DOHH2 (cell line): ENCODE data around the gene DNAH2.

ENCODE experiments used
- H3F3A ChIP-seq: fragments of 200-600 bp; sonication (generic), shearing (Covaris generic); 2 replicates; pipeline ENCODE4 v1.6.0; 2016; ENCODE audit warnings: antibody characterized with exemption, mild to moderate bottlenecking; ENCODE audit not compliant: control insufficient read depth, insufficient read depth
- H3K27ac ChIP-seq: fragments of 200-600 bp; sonication (generic); 2 replicates; pipeline ENCODE4 v1.5.1; 2014; ENCODE audit warnings: low read depth, mild to moderate bottlenecking, low read length, moderate library complexity
- H3K27me3 ChIP-seq: fragments of 200-600 bp; sonication (generic); 2 replicates; pipeline ENCODE4 v1.6.1; 2014; ENCODE audit warnings: mild to moderate bottlenecking, low read length, mixed read lengths; ENCODE audit not compliant: control insufficient read depth
- H3K36me3 ChIP-seq: fragments of 200-600 bp; sonication (generic); 2 replicates; pipeline ENCODE4 v1.6.1; 2014; ENCODE audit warnings: mild to moderate bottlenecking, low read length, moderate library complexity, mixed read lengths; ENCODE audit not compliant: control insufficient read depth
- H3K4me1 ChIP-seq: fragments of 200-600 bp; sonication (generic); 2 replicates; pipeline ENCODE4 v1.6.1; 2014; ENCODE audit warnings: mild to moderate bottlenecking, low read length, mixed read lengths; ENCODE audit not compliant: control insufficient read depth
- H3K4me2 ChIP-seq: fragments of 200-600 bp; sonication (generic); 2 replicates; pipeline ENCODE4 v1.6.0; 2014; ENCODE audit warnings: mild to moderate bottlenecking, low read length, moderate library complexity
- H3K4me3 ChIP-seq: fragments of 200-600 bp; sonication (generic); 2 replicates; pipeline ENCODE4 v1.5.1; 2014; ENCODE audit warnings: mild to moderate bottlenecking, low read length, mixed read lengths
- H3K79me2 ChIP-seq: fragments of 200-600 bp; sonication (generic); 2 replicates; pipeline ENCODE4 v1.6.1; 2014; ENCODE audit warnings: mild to moderate bottlenecking, low read length, mixed read lengths; ENCODE audit not compliant: control insufficient read depth
- H3K9me2 ChIP-seq: fragments of 200-600 bp; sonication (generic); replicated peaks from 2 replicates; pipeline ENCODE4 v1.6.1; 2014; ENCODE audit warnings: mild to moderate bottlenecking, low read length, mixed read lengths; ENCODE audit not compliant: control insufficient read depth
- H3K9me3 ChIP-seq: fragments of 200-600 bp; sonication (generic); 2 replicates; pipeline ENCODE4 v1.6.1; 2014; ENCODE audit warnings: antibody characterized with exemption, low read length, mixed read lengths; ENCODE audit not compliant: control insufficient read depth, insufficient read depth
- H4K20me1 ChIP-seq: fragments of 200-600 bp; sonication (generic); 2 replicates; pipeline ENCODE4 v1.6.0; 2014; ENCODE audit warnings: low read depth, mild to moderate bottlenecking, antibody characterized with exemption, low read length, moderate library complexity; ENCODE audit not compliant: control insufficient read depth, insufficient read depth
- CTCF ChIP-seq: fragments of 200-600 bp; sonication (generic); IDR thresholded peaks from one replicate; pipeline ENCODE4 v1.5.1; 2014; ENCODE audit warnings: antibody characterized with exemption, mild to moderate bottlenecking, low read depth, low read length; ENCODE audit not compliant: poor library complexity, severe bottlenecking
- EZH2phosphoT487 ChIP-seq: fragments of 200-600 bp; sonication (generic); IDR thresholded peaks from 2 replicates; pipeline ENCODE4 v1.6.1; 2017; ENCODE audit warnings: borderline replicate concordance, mild to moderate bottlenecking, antibody characterized with exemption, low read length, moderate library complexity, mixed read lengths

DNAH2 gene

GRCh38 chr17:7856811-7857712, 139.5 kb downstream of the DNAH2 start, which contains the start of gene NAA38:
Gene NAA38, minus strand, starts transcription at chr17:7857559. Its CDS starts 96 bp downstream, at chr17:7857463.
- H3K27me3 ChIP-seq = no peaks in the 10 kb centered on the region
- H3K9me2 ChIP-seq = no peaks in the 10 kb centered on the region
- H3K79me2 ChIP-seq = peaks cover 64% of the 10 kb centered on the region
- peaks cover 74% of the 10 kb centered on the region for H3K36me3 ChIP-seq
- H4K20me1 ChIP-seq = peaks cover 7% of the 10 kb centered on the region; the same call in 1 of the 2 replicates
- peaks cover 20% of the 10 kb centered on the region for H3F3A ChIP-seq
- peaks cover 34% of the 10 kb centered on the region for H3K4me1 ChIP-seq
- H3K9me3 ChIP-seq = no peaks in the 10 kb centered on the region
- peak within 1 kb of the TSS; percentile 83 for H3K27ac ChIP-seq
- H3K4me2 ChIP-seq = peak within 1 kb of the TSS; percentile 99
- peak within 1 kb of the TSS; percentile 99 for H3K4me3 ChIP-seq
- TF ChIP-seq CTCF (peak; percentile 49), EZH2phosphoT487 (no peak)

DNA sequence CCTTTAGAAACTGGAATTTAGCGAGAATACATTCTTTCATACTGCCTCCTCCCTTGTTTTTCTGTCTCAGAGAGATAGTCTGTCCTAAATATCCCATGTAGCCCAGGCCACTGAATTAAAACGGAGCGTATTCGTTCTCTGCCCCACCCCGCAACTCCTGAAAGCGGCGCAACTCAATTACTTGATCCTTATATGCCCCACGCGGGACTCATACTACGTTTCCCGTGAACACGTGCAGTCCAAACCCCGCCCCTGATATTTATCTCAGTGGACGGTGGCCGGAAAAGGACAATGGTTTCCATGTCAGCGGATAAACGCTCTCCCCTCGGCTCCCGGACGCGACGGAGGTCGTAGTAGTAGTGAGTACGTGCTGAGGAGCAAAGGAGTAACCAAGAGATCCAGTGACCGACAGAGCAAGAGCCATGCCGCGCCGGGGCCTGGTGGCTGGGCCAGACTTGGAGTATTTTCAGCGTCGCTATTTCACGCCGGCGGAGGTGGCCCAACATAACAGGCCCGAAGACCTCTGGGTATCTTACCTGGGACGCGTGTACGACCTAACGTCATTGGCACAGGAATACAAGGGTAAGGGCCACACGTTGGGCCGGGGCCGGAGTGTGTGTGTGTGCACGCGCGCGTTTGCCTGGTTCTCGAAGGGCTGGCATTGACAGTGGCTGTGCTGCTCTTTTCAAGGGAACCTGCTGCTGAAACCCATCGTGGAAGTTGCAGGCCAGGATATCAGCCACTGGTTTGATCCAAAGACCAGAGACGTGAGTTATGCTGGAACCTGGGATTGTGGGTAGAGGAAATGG, 140.4 kb downstream of the DNAH2 start, which contains the start of gene CYB5D1:
CYB5D1 (plus strand) TSS at position 291 of the 809 bp plus-strand sequence; CDS start at position 423, 132 bp downstream.
- TF ChIP-seq CTCF = no peak
- TF ChIP-seq EZH2phosphoT487 = no peak
- Histone ChIP-seq H3K27me3 (no peaks in the 10 kb centered on the region), H3K4me3 (peak within 1 kb of the TSS; percentile 99), H3K9me2 (no peaks in the 10 kb centered on the region), H3K9me3 (no peaks in the 10 kb centered on the region), H4K20me1 (peaks cover 2% of the 10 kb centered on the region; the same call in 1 of the 2 replicates), H3K4me2 (peak within 1 kb of the TSS; percentile 99), H3K27ac (peak within 1 kb of the TSS; percentile 83), H3K36me3 (peaks cover 70% of the 10 kb centered on the region), H3F3A (peaks cover 20% of the 10 kb centered on the region), H3K79me2 (peaks cover 59% of the 10 kb centered on the region), H3K4me1 (peaks cover 35% of the 10 kb centered on the region)

GRCh38 chr17:7858522-7858810, 140.9 kb downstream of the DNAH2 start:
- Histone ChIP-seq H3K4me3 (peak overlapping the region; percentile 99), H3K4me1 (peaks cover 40% of the 10 kb centered on the region), H3K4me2 (peak overlapping the region; percentile 99), H3K9me3 (no peaks in the 10 kb centered on the region), H3F3A (peaks cover 20% of the 10 kb centered on the region), H3K79me2 (peaks cover 61% of the 10 kb centered on the region), H3K27me3 (no peaks in the 10 kb centered on the region), H3K27ac (peak overlapping the region; percentile 83), H4K20me1 (peaks cover 2% of the 10 kb centered on the region; the same call in 1 of the 2 replicates), H3K9me2 (no peaks in the 10 kb centered on the region), H3K36me3 (peaks cover 72% of the 10 kb centered on the region)
- TF ChIP-seq CTCF (peak; percentile 47), EZH2phosphoT487 (no peak)
